GM18499 (cell line): Measurements from ENCODE around the gene SH3RF3.

Experiments used
- ATAC-seq: cut with Tn5 transposase; IDR thresholded peaks from one replicate; pipeline ENCODE4 v1.9.1; 2021; ENCODE audit warnings: moderate number of reproducible peaks; ENCODE audit not compliant: insufficient read depth, unreplicated experiment

Gene SH3RF3

DNA sequence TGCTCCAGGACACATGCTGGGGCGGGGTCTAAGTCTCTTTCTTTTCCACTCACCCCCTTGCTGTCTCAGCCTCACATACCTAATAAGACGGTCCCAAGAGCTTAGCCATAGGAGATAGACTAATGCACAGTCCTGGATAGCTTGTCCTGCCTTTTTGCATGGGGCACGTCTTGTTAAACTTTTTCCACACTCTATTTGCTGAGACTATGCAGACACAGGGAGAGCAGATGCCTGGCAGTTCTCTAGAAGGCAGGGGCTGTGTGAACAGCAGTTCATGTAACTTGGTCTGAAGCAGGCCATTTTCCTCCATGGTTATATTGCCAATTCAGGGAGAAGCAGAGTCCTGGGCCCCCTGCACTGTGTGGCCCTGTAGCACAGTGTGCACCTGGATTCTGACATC is 342.7 kb downstream of the SH3RF3 start:
- no peak for ATAC-seq

DNA sequence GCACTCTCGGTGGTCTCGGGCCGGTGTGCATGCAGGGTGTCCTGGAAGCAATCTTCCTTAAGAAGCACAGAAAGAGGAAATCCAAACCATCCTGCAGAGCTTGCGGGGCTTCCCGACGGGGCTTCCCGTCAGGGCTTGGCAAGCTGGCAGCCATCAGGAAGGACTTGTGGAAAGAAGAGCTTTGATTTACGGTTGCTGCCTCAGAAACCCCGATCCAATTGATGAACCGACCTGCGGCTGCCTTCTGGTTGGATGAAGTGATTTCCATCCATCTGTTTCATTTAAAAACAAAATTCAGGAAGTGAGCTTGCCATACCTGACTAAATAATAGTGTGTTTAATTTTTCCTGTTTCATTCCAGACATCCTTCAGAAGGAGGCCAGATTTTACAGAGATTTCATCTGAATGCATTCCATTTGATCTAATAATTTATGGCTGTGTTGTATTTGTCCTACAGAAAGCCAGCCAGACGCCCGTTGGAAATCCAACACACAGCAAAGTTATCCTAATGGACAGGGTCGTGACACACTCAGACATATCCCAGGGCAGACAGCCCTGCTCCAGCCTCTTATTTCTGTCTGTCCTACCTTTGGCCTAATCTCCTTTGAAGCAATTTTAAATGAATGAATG is 343.4 kb downstream of the SH3RF3 start:
- ATAC-seq, result no peak

DNA sequence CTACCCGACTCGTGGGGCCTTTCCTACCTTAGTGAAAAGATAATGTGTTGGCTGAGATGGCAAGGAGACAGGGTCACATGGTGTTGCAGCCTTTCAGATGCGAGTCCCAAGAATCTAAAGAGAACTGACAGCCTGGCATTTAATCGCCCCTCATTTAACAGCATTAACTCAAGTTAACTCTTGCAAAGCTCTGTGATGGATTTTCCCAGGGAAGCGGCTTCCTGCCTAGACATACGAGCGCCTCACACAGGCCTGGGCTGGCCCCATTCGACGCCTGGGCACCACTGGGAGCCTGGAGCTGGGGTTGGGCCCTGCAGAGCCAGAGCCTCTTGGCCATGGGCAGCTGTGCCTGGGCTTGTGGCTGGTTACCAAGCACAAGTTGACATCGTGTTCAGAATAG is 344.0 kb downstream of the SH3RF3 start:
- ATAC-seq, result no peak

DNA sequence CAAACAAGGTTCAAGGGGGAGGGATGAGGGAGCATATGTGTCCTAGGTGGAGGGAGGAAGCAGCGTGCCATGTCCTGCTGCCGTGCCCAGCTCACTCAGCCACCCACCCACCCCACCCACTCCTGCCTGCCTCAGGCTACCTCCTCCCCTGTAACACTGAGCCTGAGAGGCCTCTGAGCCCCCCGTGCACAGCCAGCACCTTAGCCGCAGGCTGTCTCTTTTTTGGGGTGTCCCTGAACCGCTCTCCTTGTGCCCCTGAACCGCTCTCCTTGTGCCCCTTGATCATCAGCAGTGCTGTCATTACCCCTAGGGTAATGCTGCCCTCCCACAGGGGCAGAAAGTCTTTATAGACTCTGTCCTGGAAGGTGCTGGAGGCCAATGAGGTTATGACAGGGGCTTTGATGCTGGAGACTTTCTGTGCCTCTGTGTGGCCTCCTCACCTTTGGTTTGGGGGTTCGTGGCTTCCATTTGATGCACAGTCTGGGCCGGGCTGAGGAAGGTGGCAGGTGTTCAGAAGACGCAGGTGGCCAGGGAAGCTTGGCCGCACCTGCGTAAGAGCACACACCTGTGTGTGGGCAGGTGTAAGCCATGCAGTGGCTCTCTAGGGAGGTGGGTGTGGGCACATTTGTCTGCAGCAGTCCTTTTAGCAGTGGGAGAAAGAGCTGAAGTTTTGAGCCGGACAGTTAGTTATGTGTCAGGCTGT is 344.8 kb downstream of the SH3RF3 start:
- ATAC-seq, result no peak

DNA sequence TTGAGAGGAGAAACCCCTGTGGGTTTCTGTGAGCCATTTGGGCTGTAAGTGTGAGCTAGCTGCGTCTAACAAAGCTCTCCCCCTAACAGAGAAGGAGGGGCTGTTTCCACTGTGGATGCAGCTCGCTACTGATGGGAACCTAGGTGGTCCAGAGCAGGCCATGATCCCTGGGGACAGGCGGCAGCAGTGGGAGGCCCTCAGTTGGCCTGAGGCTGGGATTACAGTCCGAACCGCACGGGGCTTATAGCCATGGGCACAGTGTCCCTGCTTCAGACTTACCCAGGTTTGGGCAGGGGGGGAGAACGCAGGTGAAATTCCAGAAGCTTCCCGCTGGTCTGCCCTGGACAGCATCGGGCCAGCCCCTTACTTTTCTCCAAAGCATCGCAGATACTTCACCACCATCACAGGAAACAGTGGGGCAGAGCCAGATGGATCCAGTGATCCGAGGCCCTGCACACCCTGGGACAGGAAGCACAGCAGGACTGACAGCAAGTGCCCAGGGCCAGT is 345.4 kb downstream of the SH3RF3 start:
- ATAC-seq, result no peak

DNA sequence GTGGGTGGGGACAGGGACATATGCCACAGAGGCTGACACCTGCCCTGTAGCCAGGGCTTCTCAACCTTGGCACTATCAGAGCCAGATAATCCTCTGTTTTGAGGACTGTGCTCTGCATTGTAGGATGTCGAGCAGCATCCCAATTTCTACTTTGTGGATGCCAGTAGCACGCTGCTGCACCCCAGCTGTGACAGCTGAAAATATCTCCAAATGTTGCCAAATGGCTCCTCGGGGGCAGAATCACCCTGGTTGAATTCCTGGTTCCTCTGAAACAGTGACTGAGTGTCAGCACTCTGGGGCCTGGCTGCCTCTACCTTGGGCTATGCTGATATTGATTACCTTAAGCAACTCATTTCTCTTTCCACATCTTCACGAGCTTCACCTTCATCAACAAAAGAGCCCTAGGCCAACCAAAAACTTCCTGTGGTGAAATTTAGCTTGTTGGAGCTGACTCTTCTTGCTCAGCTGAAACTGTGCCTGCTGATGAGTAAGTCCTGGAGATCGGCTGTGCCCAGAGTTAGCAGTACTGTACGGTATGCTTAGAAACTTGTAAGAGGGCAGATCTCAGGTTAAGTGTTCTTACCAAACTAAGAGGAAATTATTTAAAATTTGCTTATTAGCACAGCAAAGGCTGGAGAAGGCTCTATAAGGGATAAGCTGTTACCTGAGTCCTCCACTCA is 346.7 kb downstream of the SH3RF3 start:
- no peak for ATAC-seq

DNA sequence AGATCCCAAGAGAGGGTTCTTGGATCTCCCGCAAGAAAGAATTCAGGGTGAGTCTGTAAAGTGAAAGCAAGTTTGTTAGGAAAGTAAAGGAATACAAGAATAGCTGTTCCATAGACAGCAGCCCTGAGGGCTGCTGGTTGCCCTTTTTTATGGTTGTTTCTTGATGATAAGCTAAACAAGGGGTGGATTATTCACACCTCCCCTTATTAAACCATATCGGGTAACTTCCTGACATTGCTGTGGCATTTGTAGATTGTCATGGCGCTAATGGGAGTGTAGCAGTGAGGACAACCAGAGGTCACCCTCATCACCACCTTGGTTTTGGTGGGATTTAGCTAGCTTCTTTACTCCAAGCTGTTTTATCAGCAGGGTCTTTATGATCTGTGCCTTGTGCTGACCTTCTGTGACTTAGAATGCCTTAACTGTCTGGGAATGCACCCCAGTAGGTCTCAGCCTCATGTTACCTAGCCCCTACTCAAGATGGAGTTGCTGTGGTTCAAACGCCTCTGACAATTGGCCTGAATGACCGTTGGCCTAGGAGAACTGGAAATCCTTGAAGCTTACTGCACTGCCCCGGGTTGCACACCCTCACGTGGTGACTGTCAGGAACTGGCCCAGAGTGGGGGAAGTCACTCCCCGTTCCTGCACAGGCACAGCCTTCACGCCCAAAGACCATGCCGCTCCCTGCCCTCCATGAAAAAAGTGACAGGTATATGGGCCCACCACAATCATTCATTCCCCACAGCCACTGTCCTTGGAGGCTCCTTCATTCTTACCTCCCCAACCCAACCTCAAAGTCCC is 347.8 kb downstream of the SH3RF3 start:
- ATAC-seq, result no peak

DNA sequence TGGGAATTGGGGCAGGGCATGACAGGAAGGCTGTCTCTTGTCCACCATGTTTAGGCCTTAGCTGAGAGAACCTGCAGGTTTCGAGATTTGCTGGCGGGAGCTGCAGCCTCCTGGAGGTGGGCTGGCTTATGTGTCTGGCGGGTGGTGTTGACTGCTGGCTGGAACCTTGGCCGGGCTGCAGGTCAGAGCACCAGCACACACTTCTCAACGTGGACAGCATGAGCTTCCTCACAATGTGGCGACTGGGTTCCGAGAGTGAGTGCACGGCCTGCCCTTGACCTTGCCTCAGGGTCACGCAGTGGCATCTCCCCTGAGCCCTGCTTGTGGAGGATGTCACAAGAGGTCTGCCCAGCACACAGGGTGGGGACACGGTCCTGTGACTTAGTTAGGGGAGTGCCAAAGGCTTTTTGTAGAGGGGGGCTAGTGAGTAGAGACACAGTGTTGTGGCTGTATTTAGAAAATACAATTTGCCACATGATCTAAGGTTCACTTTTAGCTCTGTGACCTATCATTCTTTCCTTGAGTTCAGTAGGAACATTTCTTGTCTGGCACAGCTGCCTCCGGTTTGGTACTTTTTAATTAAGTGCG is 350.0 kb downstream of the SH3RF3 start:
- ATAC-seq, result no peak

DNA sequence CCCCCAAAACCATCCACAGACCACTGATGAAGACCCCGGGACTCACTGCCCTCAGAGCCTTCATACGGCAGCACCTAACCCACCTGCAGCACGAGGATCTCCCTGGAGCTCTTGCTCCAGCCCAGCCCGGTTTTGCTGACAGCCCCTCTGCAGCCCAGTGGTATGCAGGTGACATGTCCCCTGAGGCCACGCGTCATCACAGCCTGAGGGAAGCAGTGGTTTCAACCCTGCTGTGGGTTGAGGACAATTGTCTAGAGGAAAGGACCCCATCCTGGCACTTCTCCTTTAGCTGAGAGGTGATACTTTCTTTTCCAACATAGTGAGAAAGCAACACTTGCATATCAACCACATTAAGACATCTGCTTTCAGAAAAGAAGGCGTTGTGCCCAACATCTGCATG is 350.8 kb downstream of the SH3RF3 start:
- ATAC-seq, result no peak

DNA sequence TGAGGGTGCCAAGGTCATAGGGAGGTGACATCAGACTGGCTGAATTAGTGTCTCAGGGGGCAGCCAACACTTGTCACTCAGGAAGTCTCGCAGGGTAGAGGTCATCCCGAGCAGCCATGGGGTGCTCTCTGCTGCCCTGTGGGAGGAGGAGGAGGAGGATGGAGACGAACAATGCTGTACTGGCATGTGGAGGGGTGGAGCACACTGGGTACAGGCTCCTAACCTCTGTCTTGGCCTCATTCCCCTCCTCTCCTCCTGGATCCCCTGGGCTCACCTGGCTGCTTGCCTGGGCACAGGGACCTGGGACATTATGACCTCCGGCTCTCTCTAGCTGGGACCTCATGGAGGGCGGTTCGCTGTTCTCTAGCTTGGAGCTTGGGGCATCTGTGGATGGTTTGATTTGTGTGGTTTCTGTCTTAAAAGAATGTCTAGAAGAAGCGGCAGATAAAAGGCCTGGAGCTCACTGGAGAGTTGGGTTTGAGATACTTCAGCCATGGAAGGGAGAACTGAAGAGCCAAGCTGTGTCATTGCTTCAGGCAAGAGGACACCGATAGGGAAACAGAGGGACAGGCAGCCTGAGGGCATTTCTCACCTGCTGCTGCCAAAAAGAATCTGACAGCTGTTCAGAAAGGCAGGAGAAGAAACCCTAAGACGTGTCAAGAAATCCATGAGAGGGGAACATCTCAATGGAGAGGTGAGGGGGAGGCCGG is 351.6 kb downstream of the SH3RF3 start:
- ATAC-seq, result no peak

DNA sequence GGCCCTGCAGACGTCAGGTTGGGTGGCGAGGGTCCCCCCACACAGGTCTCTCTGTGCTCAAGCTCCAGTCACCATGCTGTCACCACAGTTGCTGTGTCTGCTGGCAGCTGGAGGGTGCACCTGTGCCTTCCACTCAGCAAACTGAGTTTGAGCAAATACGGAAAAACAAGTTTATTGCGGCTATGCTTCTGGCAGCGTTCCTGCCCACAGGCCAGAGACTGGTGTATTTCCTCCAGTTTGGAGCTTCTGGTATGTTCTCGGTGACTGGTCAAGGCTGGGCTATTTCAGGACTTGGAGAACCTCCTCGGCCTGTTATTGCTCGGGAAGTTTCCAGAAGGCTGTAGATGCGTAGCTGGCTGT is 352.2 kb downstream of the SH3RF3 start:
- no peak for ATAC-seq

DNA sequence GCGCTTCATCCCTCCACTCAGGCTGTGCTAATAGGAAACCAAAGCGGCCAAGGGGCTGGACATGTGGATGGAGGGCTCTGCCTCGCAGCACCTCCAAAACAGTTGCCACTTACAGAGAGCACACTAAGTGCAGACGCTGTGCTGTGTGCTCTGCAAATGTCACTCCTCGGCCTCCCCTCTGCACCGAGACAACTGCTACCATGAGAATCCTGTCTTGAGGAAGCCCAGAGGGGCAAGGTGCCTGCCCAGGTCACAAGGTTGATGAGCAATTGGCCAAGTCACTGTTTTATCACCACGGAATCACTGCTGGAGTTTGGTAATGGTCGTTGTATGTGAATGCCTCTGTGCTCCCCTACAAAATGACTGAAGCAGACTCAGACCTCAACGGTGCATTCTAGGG is 352.6 kb downstream of the SH3RF3 start:
- no peak for ATAC-seq

DNA sequence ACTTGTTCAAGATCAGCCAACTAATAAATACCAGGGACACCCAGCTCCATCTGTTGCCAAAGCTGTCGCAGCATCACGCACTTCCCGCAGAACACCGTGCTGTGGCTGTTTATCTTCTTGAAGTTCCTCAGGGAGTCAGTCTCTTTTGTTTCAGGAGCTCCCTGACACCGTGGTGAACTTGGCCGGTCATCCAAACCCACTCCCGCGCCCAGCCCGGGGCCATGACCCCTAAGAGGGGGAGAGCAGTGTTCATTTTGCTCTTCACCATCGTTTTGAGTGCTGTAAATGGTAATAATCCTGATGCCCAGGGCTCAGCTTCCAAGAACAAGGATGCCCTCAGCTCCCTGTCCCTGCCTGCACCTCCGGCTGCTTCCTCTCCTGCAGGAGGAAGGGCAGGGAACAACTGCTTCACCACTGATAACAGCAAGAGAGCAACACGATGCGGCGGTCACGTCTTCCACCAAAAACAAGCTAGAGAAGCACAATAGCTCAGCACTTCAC is 353.4 kb downstream of the SH3RF3 start:
- no peak for ATAC-seq

DNA sequence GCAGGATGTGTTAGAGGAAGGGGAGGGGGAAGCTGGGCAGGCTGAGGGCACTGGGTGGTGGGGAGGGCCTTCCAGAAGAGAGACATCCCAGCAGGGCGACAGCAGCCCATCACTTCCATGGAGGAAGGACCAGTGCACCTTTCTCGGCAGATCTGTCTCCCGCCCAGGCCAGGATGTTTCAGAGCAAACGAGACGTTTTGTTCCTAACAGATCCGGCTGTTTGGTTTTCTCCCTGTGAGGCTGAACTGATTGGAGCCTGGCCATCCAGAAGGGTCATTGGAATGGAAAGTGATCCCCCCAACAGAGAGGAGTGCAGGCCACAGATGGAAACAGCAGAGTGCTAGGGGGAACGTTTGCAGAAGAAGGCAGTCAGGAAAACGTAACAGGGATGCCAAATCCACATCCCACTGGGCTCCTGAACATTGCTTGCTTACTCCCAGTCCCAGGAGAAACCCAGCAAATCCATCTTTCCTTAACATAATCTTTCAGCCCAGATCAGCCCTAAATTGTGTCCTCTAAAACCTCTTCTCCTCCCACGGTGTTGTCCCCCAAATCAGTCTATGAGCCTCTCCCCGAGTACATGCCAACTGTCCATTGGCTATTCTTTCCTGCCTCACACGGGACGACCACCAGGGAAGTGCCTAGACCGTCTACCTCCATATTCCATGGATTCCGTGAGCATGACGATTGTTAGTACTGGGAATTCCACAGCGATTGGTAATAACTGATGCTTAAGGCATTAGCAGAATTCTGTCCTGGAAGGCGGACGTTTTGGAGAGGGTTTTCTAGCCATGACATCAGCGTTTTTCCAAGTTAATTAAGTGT is 357.9 kb downstream of the SH3RF3 start:
- no peak for ATAC-seq

DNA sequence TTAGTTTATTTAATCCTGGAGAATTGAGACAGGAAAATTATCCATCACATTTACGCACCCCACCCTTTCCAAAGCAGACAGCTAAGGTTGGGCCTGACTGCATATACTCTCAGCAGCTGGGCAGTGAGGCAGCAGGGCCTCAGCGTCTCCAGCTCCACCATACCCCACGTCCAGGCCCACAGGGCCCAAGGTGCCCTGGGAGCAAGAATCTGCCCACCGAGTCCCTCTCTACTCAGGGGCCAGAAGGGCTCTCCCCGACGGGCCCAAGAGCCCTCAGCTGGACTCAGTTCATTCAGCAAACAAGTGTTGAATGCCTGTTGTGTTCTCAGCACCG is 358.5 kb downstream of the SH3RF3 start:
- no peak for ATAC-seq

DNA sequence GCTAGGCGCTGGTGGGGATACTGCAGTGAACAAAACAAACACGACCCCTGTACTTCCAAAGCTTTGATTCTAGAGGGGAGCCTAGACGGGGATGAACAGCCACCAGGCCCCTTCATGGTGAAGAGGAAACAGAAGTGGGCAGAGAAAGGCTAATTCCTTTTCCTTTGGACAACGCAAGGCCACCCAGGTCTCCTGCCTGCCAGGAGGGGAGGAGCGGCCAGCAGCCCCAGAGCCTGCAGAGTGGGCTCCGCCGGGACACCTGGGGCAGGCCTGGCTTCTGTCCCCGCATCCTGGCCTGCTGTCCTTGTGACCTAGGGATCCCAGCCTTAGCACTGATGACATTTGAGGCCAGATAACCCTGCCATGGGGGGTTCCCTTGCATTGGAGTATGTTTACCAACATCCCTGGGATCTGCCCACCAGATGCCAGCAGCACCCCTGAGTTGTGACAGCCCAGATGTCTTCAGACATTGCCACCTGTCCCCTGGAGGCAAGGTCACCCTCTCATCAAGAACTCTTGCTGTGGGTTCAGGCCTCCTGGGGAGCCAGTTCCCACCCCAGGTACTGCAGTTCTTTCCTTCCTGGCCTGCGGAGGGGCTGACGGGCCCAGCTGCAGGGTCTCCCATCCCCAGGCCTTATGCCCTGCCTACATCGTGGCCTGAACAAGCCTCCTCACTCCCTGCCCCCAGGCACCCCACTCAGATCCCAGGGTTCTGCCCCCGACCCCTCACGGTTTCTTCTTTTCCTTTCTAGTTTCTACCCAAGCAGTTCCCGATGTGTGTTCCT is 359.1 kb downstream of the SH3RF3 start:
- no peak for ATAC-seq

DNA sequence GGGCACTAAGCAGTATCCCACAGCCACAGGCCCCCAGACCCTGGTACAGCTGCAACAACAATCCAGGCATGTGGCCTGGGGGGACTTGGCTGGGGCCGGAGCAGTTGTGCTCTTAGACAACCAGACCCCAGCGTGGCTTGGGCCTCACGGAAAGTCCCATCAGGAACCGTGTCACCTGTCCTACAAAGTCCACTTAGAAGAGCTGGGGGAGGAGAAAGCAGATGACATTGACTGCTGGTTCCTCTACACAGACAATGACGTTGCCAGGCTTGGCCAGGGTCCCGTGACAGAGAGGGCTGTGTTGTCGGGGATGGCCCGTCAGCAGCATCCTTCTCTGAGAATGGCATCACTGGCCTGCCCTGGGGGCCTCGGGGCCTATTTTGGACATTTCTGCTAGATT is 360.3 kb downstream of the SH3RF3 start:
- ATAC-seq, result no peak
